ENCODE results near the gene SLC37A1.

Gene SLC37A1

DNA sequence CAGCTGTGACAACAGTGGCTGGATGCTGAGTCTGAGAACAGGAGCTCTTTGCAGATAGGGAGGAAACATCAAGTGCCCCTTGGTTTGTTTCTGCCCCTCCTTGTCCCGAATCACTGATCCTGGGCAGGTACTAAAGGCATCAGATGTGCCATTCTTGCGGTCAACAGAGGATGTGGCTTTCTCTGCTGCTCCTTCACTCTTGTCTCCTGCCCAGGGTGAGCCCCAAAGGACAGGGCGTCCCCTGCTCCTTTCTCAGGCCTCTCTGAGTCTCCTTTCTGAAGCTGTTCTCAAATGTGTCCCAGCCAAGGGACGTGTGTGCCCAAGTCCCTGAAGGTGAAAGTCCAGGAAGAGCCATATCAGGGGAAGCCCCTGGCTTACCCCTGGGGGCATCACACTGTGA is 31.7 kb downstream of the SLC37A1 start:
- no peak for DNase-seq (ENCODE audit: low read depth)

DNA sequence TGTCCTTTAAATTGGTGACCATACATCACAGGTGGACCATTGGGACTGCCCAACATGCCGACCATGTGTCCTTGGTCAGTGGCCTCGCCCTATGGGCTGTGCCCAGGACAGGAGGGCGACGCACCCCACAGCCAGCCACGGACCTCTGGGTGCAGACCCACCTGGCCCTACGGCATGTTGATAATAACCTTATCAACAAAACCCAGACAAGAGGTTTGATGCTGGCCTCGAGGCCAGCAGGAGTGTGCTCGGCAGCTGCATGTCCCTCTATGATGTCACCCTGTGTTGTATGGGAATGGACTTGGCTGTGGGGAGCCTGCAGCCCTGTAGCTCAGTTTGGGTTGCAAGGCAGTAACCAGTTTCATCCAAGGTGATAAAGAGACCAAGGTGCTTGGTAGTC is 32.1 kb downstream of the SLC37A1 start:
- no peak for DNase-seq (ENCODE audit: low read depth)

DNA sequence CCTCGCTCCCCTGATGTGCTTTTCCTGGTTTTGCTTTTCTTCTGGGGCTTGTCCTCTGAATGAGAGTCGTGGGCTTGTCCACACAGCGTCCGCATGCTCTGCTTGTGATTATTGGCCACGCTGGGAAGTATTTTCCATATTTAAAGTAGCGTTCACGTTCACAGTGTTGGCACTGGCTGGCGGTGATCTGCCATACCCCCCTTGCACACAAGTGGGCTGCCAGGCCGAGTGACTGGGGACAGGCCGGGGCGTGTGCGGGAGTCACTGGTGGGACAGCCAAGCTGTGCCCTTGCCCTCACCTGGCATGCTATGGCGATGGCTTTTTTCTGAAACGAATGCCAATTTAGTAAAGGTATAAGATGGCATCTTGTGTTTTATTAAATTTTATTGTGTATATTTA is 32.8 kb downstream of the SLC37A1 start:
- DNase-seq (ENCODE audit: low read depth), result no peak

DNA sequence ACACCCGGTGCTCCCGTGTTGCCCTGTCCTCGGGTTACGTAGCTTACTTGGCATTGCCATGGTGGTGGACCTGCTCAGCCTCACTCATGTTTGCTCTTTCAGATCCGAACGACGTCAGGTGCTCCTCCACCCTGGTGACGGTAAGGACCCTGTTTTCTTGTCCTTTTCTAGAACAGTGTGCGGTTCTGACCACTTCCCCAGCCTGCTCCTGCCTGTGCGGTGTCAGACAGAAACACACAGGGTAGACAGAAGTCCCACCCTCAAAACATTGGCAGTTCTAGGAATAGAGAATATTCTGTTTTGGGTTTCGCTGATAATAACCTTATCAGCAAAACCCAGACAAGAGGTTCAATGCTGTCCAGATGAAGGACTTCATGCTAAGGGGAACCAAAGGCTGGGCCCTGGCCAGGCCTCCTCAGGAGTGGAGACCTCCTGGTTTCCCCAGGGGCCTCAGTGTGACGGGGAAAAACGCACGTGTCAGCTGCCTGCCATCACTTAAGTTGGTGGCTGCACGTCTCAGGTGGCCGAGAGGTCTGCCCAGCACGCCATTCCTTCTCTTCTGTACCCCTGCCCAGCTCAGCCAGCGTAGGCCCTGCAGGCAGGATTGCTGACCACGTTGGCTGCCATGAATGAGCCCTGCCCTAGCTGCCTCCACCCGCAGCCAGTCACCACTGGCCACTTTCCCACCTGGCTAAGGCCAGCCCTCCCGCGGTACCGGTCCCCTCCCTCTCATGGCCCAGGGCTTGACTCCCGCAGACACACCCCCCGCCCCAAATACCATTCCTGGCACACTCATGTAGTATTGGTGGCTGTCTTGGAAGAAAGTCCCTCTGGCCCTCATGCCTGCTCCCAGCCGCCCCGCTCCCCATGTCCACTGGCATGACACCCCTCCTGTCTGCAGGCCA is 33.6 kb downstream of the SLC37A1 start:
- DNase-seq (ENCODE audit: low read depth), result no peak

DNA sequence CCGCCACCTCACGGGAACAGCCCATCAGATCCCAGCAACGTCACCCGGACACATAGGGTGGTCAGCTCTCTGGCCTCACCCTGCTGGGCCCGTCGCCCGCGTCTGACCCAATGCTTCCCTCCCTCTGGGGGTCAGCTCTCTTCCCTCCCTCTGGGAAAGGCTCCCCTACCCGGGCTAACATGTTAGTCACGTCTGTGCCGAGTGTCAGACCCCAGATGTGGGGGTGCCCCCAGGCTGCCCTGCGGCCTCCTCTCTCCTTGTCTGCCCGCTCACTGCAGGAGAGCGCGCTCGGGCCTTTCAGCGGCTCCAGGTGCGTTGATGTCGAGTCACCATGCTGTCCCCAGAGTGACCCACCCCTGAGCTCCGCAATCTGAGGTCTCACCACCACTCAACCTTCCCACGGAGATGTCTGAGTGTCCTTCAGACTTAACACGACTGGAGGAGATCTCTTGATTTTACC is 34.3 kb downstream of the SLC37A1 start:
- DNase-seq (ENCODE audit: low read depth), result no peak

DNA sequence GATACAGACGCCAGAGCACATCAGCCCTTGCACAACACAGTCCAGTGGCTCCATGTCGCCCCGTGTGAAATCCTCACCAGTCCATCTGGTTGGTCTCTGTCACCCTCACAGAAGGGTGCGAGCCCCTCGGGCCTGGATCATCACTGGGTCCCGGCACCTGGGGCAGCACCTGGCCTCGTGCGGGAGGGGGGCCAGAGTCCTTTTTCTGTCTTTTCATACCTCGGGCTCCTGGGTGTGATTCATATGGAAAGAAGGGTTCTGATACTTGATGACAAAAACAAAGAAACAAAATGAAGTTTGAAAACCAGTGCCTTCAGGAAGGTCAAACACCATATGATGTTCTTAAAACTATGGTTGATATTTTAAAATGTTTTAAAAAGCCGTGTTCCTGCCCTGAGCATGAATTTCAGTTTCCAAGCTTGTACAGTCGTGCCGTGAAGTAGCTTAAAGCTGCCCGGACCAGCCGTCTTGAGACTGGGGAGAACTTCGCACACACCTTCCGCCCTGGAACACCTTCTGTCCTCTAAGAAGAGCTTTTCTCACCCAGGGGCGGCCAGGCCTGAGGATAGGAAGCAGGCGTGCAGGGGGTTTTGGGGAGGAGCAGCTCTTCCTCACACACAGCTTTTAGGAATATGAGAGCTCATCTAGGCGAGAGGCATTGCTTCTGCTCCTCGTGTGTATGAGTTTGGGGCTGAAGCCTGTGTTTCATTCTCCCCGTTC is 35.2 kb downstream of the SLC37A1 start:
- DNase-seq (ENCODE audit: low read depth), result no peak

DNA sequence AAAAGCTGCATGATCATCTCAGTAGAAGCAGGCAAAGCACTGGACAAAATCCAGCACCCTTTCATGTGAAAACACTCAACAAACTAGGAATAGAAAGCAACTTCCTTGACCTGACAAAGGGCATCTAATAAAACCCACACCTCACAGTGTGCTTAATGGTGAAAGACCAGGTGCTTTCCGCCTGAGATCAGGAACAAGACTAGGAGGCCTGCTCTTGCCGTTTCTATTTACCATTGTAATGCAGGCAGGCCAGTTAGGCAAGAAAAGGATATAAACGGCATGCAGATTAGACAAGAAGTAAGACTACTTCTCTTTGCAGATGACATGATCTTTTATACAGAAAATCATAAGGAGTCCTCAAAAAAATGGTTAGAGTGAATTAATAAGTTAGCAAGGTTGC is 37.2 kb downstream of the SLC37A1 start:
- no peak for DNase-seq (ENCODE audit: low read depth)

DNA sequence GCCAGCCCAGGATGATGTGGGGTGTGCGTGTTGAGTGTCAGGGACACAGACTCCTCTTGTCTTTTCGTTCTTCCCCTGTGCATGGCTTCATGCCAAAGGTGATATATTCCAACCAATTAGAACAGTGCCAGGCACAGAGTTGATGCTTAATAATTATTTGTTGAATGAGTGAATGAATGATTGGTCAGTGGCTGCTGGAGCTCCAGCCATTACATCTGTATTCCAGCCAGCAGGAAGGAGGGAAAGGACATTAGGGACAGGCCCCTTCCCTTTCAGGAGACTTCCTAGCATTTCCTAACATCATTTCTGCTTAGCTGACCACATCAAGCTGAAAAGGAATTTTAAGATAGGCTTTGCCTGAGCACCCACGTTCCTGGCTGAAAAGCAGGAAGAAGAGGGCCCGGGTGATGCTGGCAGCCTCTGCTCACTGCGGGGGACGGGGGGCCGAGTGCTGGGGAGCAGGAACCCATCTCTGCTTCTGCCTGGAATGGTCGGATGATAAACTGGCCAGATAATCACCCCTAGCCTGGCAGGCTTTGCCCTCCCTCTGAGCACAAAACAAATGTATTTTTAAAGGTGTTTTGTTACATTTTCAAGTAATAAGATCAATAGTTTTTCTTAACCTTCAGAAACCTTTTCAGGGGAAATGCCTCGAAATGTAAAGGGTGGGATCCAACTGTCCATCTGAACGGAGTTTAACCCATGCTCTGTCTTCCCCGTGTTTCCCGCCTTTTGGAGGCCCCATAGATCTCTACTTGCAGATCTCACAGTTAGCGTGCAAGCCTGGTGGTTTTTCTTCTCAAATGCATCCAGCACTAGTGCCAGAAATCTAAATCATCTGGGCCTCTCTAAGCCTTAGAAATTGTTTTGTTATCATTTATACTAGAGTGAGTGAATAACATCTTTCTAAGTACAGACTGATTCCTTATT is 39.0 kb downstream of the SLC37A1 start:
- DNase-seq (ENCODE audit: low read depth), result no peak

DNA sequence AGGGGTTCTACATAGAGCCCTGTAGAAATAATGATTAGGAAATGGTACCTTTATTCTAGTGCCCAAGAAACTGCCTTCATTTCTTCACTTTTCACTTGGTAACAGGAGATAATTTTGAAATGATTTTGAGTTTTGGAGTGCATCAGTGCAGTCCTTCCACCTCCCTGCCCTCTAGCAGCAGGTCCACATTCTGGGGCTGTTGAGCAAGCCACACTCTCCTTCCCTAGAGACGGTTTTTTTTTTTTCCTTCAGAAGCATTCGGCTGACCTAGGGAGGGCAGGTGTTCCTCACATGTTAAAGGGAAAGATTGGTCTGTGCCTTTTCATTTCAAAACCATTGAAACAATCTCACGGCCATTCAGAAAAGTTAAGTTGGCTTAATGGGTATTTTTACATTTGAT is 39.8 kb downstream of the SLC37A1 start:
- DNase-seq (ENCODE audit: low read depth), result no peak

DNA sequence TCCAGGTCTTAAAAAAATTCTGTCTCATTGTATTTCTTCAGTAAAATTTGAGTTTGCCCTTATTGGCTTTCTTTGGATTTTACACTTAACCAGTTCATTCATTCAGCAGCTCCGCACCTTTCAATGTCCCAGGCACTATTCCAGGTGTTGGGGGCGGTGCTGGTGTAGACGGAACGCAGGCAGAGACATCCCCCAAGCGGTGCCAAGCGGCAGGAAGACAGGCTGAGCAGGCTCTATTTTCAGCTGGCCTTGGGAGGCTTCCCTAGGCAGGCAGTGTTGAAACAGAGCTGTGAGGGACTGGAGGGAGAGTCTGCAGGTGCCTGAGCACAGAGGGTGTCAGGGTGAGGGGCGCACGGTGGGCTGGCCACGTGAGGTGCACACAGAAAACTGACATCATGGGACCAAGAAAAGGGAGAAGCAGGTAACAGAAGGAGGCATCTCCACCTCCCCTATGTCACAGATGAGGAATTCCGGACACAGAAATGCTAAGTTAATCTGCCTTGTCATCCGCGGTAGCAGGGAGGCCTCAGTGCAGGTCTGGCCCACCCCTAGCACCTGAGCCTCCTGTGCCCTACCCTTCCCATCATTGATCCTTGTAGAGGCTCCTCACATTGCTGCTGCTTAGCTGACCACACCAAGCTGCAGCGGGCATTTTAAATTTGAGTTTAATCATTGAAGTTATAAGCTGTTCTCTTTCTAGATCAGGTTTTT is 40.8 kb downstream of the SLC37A1 start:
- no peak for DNase-seq (ENCODE audit: low read depth)

DNA sequence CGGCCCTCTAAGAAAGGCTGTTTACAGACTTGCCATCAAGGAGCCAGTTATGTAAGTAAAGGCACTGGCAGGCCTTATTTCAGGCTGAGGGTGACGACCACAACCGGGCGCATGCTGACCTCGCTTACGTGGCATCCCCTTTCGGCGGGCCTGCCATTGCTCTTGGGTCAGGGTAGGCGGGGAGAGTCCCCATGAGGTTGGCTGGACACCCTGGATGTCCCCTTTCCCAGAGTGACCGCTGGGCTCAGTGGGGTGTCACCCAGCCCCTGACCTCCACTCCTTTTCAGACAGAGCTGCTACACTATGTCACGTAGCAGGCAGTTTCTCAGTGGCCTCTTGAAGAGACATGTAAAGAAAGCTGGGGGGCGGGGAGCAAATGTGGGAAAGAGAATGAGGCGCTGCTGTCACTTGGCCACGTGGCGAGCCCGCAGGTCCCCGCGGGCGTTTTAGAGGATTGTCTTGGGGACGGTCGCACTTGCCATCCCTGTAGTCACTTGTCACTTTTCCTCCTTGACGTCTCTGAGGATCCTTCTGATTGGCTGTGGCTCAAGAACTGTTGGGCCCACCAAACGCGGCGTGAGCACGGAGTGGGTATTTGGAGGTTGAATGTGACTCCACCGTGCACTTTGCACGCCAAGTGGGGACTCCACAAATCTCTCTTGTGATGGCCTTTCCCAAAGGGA is 42.2 kb downstream of the SLC37A1 start:
- DNase-seq (ENCODE audit: low read depth), result no peak

DNA sequence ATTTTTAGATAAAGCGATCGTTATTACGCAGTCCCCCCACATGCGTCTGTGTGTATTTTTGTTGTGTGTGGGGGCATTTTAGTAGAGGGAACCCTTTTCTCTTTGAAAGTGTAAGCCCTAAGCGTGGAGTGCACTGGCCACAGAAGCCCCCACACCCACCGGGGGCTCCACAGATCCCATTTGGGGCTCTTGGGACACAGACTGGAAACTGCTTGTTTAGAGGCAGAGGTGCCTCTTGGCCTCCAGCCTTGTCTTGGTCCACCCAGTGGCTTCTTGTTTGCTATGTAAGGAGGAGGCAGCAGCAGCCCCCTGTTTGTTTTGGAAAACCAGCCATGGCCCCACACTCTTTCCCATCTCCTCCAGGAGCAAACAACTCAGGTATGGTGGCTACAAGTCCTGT is 42.8 kb downstream of the SLC37A1 start:
- no peak for DNase-seq (ENCODE audit: low read depth)

DNA sequence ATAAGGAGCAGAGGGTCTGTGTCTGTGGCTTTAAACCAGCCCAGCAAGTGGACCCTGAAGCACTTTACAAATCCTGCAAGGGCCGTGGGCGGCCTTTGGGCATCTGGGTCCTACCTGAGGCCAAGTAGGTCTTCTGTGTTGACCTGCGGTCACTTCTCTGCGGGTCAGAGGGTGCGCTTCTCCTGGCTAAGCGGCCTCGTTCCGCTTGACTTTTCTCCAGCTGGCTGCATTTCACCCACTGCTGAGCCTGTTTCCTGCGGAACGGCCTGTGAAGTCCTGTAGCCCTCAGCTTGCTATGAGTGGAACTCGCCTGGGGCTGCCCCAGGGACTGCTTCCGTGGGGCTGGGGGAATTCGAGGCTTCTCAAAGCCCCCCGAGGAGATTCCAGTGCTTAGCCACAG is 43.3 kb downstream of the SLC37A1 start:
- DNase-seq (ENCODE audit: low read depth), result no peak

DNA sequence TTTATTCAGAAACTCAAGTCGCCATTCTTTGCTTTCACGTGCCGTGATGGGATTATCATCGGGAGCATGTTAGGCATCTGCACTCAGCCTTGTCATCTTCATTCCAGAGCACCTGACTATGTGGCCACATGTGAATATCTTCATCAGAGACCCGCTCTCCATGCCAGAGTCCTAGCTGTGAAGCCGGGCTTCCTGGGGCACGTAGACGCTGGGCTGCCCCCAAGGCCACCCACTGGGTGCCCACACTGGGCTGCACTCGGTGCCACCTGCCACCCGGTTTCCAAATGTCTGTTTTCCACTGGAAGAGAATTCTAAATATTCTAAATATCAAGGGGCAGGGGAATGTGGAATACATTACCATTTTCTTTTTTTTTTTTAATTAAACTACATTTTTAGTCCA is 43.8 kb downstream of the SLC37A1 start:
- DNase-seq (ENCODE audit: low read depth), result no peak

DNA sequence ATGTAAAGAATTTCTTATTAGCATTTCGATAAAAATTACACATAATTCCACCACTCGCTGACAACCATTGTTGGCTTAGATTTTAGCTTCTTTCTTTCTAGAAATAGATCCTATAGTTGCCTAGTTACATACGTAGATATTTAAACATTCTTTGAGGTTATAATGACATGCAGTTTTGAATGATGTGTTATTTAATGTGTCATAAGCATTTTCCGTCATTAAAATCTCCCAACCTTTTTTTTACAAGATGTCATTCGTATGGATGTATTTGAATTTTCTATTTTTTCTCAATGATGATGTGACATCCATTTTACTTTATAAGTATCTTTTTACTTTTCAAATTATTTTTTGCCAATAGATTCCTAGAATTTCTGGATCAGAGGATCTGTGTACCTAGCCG is 44.7 kb downstream of the SLC37A1 start:
- no peak for DNase-seq (ENCODE audit: low read depth)

DNA sequence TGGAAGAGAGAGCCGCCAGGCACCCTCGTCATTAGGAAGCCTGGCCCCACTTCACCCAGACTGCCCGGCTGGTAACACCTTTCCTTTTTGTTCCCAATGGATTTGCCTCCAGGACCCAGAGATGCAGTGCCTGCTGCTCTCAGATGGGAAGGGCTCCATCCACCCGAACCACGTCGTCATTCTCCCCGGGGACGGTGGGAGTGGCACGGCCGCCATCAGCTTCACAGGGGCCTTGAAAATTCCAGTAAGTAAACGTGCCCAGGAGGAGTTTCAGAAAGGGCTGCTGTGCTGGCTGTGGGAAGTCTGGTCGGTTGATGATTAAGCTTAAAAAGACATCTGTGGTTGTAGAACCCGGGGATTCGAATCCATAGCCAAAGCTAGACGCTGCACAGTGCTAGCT is 45.2 kb downstream of the SLC37A1 start:
- no peak for DNase-seq (ENCODE audit: low read depth)

DNA sequence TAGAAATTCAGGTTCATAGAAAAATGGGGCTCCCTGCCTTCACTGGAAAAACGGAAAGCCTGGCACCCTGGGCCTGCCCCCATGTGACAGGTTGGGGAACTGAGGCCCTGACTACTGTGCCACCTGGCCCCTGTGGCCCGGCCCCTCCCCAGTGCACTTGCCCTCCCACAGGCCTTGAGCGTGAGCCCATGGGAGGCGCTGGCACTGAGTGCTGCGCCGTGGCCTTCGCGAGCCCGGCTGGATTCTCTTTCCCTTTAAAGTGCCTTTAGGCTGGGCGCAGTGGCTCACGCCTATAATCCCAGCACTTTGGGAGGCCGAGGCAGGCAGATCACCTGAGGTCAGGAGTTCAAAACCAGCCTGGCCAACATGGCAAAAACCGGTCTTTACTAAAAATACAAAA is 45.7 kb downstream of the SLC37A1 start:
- DNase-seq (ENCODE audit: low read depth), result no peak

DNA sequence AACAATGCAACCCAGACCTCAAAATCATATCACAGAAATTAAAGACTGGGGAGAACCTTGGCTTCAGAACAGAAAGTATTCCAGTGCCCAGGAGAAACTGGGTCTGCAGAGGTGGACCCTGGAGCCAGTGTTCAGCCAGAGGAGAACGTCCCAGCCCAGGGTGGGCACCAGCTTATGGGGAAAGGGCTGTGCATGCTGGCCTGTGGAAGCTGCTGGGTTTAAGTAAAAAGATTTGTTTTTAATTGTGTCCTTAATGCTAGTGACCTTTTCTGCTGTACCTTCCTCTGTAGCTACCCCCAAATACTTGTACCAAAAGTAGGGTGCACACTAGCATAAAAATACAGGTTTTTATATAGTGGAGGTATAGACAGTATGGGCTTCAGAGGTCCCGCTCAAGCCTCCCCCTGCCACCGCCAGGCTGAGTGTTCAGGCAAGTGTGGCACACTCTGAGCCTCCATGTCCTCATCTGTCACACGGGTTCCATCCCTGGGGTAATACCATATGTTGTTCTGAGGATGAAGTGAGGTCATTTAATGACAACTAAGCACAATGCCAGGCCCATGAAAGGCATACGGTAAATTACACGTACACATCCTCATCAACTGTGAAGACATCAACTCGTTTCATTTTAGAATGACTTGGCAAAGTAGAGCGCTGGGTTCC is 47.0 kb downstream of the SLC37A1 start:
- no peak for DNase-seq (ENCODE audit: low read depth)

DNA sequence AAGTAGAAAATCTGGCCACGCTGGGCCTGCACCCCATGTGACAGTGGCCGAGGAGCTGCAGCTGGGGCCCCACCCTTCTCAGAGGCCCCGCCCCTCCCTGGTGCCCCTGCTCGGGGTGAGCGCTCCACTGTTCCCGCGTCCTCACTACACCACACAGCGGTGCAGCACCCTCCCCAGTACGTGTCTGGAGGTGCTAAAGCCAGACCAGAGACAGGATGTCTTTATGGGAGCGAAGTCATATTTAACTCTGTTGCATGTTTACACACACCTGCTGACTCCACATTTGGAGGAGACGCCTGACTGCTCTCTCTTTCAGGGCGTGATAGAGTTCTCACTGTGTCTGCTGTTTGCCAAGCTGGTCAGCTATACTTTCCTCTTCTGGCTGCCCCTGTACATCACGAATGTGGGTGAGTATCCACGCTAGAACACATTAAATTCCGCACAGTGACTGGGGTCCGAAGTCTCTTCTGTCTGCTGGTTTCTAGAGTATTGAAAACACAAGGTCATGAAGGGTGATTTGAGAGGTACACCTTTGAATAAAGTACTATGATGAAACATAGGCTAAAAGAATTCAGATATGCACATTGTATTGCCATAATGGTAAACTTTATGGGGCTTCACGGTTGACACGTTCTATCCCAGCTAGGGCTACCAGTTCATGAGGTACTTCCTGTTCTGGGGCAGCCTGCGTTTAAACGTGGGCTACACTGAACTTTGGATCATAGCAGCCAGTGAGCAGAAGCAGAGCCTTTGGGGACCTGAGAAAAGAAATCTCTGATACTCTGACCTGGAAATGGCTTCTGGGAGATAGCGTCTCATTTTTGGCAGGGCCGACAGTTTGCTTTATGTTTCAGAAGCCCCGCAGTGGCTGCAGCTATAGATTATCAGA is 48.4 kb downstream of the SLC37A1 start:
- no peak for DNase-seq (ENCODE audit: low read depth)

DNA sequence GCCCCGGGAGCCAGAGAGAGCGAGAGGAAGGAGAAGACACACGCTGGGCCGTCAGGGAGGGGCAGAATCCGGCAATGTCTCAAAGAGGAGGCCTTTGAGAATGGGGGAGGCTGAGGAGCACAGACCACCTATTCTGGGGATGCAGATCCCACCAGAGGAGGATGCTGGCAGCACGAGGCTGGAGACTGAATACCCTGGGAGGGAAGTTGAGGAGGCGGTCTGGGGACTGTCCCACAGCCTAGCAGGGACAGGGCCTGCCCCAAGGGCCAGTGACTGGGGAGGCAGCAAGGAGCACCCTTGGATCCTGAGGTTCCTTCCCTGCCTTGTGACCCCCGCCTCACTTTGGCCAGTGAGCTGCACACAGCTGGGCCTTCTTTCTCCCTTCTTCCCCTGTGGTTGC is 49.2 kb downstream of the SLC37A1 start:
- DNase-seq (ENCODE audit: low read depth), result no peak
